AG10803 (cell line): ENCODE measurements around the gene UNC5CL.

Experiments used
- DNase-seq: peaks from one replicate; pipeline ENCODE4 v3.0.0; 2010; ENCODE audit warnings: low read depth
- H3K4me3 ChIP-seq: 2 replicates; pipeline ENCODE4 v1.5.1; 2011; ENCODE audit warnings: mild to moderate bottlenecking, low read length, control low read depth
- CTCF ChIP-seq: conservative IDR thresholded peaks from 2 replicates; pipeline ENCODE4 v1.5.1; 2011; ENCODE audit warnings: mild to moderate bottlenecking, low read length, control low read depth, inconsistent platforms

UNC5CL gene

GRCh38 chr6:41032830-41033229 lies 6.2 kb downstream of the UNC5CL start:
- no peak for DNase-seq
- no peak for TF ChIP-seq CTCF
- no peak overlapping the region for H3K4me3 ChIP-seq

GRCh38 chr6:41028561-41029412 lies 10.2 kb downstream of the UNC5CL start:
- peak overlapping the region; percentile 56 for H3K4me3 ChIP-seq
- no peak for DNase-seq
- TF ChIP-seq CTCF: no peak

- DNase-seq: peak; percentile 54
- peak; percentile 65 for TF ChIP-seq CTCF
- H3K4me3 ChIP-seq: peak overlapping the region; percentile 56
Measured at GRCh38 chr6:41027799-41028560, 11.0 kb downstream of the UNC5CL start.

GRCh38 chr6:41027241-41027640 lies 11.8 kb downstream of the UNC5CL start:
- TF ChIP-seq CTCF: no peak
- DNase-seq: no peak
- peak overlapping the region; percentile 15 for H3K4me3 ChIP-seq

DNA sequence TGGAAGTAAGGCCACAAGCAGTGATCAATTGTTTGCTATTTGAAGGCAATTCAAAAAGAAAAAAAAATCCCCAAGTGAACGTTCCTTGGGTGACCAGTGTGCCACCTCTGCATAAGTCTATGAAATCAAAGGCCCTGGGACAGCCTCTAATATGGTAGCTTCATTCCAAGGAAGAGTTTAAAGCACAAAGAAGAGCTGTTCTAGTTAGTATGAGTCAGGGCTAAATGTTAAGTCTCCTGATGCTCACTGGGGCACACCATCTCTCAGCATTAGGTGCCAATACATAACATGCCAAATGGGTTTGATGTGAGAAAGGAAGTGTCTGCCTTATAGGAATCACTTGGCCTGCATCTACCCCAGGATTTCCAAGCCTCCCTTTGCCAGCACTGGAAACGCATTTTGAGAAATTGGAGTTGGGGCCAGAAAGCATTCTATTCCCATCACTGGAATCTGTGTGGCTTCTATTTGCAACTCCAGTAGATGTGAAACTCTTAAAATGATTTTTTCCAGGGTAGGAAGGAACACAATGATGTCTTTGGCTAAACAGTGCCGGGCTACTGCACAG lies 13.0 kb downstream of the UNC5CL start:
- no peak for DNase-seq
- TF ChIP-seq CTCF: no peak
- no peak overlapping the region for H3K4me3 ChIP-seq

GRCh38 chr6:41023114-41023513 lies 15.9 kb downstream of the UNC5CL start:
- no peak for DNase-seq
- no peak overlapping the region for H3K4me3 ChIP-seq
- TF ChIP-seq CTCF: no peak
